Central memory CD8-positive, alpha-beta T cell (primary cell): ENCODE measurements around the gene DEFB131A.
"Not testable (repeated sequence)": the region's sequence is repeated elsewhere in the genome, so short reads cannot be mapped to it uniquely, and the experiment has no call there.

ENCODE experiments used
- ATAC-seq: fragments of 150-1000 bp; cut with Tn5 transposase; replicated peaks from 2 replicates; pipeline ENCODE4 v1.10.0; 2022; ENCODE audit warnings: mild to moderate bottlenecking, moderate FRiP score, moderate number of reproducible peaks; ENCODE audit not compliant: poor library complexity, severe bottlenecking; ENCODE audit errors: extremely low read depth
- DNase-seq, 2 donors: peaks; one replicate each; pipeline ENCODE4 v3.0.0; 2021; ENCODE audit warnings: low spot score in 2 of 2
- H3K27ac Mint-ChIP-seq: one replicate; pipeline ENCODE4 v1.8.0; 2022; ENCODE audit warnings: low read depth, mild to moderate bottlenecking, moderate library complexity, mixed read lengths
- H3K27me3 Mint-ChIP-seq: one replicate; pipeline ENCODE4 v1.8.0; 2022; ENCODE audit warnings: mixed read lengths
- H3K36me3 Mint-ChIP-seq: one replicate; pipeline ENCODE4 v1.8.0; 2022; ENCODE audit warnings: mild to moderate bottlenecking, moderate library complexity, mixed read lengths; ENCODE audit not compliant: insufficient read depth
- H3K4me1 Mint-ChIP-seq: one replicate; pipeline ENCODE4 v1.8.0; 2022; ENCODE audit warnings: mixed read lengths
- H3K4me3 Mint-ChIP-seq: one replicate; pipeline ENCODE4 v1.8.0; 2022; ENCODE audit warnings: mild to moderate bottlenecking, moderate library complexity, mixed read lengths
- H3K9me3 Mint-ChIP-seq: one replicate; pipeline ENCODE4 v1.8.0; 2022; ENCODE audit warnings: mixed read lengths

DEFB131A gene

GRCh38 chr4:9498468-9499040 lies 54.3 kb downstream of the DEFB131A start:
- H3K27ac Mint-ChIP-seq, H3K4me3 Mint-ChIP-seq, ATAC-seq, H3K9me3 Mint-ChIP-seq, H3K36me3 Mint-ChIP-seq, H3K4me1 Mint-ChIP-seq, DNase-seq: not testable (repeated sequence)
- peaks cover 35% of the 10 kb centered on the region for H3K27me3 Mint-ChIP-seq

GRCh38 chr4:9499974-9500487 lies 55.8 kb downstream of the DEFB131A start:
- not testable (repeated sequence) for H3K4me3 Mint-ChIP-seq, DNase-seq, H3K9me3 Mint-ChIP-seq, H3K4me1 Mint-ChIP-seq, H3K36me3 Mint-ChIP-seq, H3K27ac Mint-ChIP-seq, ATAC-seq
- H3K27me3 Mint-ChIP-seq = peaks cover 40% of the 10 kb centered on the region
